ENCODE measurements around the gene IQCH. TPM values are rescaled to one million over a fixed set of nuclear protein-coding genes. Genes with fewer than 3 reads are reported as not detected.

The IQCH gene
- total RNA-seq, 3 donors from 2014 or later (not counting 1 experiment from before 2014, with no cell fraction given), result 0.78 to 1.4 (median 0.86) TPM

GRCh38 chr15:67384761-67385160 lies 130.2 kb downstream of the IQCH start:
- Mint-ChIP-seq H3K27ac (no peak overlapping the region), H3K27me3 (ENCODE audit: low read depth in 2 of 2) (peaks cover 7 to 24% of the 10 kb centered on the region in 2 donors), H3K4me3 (no peak overlapping the region), H3K4me1 (no peaks in the 10 kb centered on the region), H3K9me3 (no peaks in the 10 kb centered on the region), H3K36me3 (no peaks in the 10 kb centered on the region)
- intact Hi-C loops (cut with micrococcal nuclease), result no loop called here
- Histone ChIP-seq H3K27ac (ENCODE audit: low read length) (no peak overlapping the region), H3K27me3 (ENCODE audit: control insufficient read depth, insufficient read depth, low read length) (no peaks in the 10 kb centered on the region), H3K9me3 (ENCODE audit: control insufficient read depth, insufficient read depth, low read length) (no peaks in the 10 kb centered on the region), H3K36me3 (ENCODE audit: control insufficient read depth, insufficient read depth, low read length) (no peaks in the 10 kb centered on the region), H3K4me1 (ENCODE audit: control insufficient read depth, insufficient read depth, low read length) (no peaks in the 10 kb centered on the region), H3K4me3 (ENCODE audit: low read length) (no peak overlapping the region)
- no peak for ATAC-seq
- DNase-seq, result no peak
- TF ChIP-seq CTCF (IDR thresholded peaks at IDR 0.05), result no peak
- WGBS (ENCODE audit: insufficient coverage), result 91% methylated on average over 4 of the region's 4 CpGs

GRCh38 chr15:67385971-67386370 lies 131.4 kb downstream of the IQCH start:
- Mint-ChIP-seq H3K36me3 (no peaks in the 10 kb centered on the region), H3K9me3 (no peaks in the 10 kb centered on the region), H3K27ac (no peak overlapping the region), H3K4me1 (no peaks in the 10 kb centered on the region), H3K4me3 (no peak overlapping the region), H3K27me3 (ENCODE audit: low read depth in 2 of 2) (peaks cover 7 to 13% of the 10 kb centered on the region in 2 donors)
- no CpG with 5 or more reads among the region's 1 CpG for WGBS (ENCODE audit: insufficient coverage)
- Histone ChIP-seq H3K36me3 (ENCODE audit: control insufficient read depth, insufficient read depth, low read length) (no peaks in the 10 kb centered on the region), H3K9me3 (ENCODE audit: control insufficient read depth, insufficient read depth, low read length) (no peaks in the 10 kb centered on the region), H3K4me3 (ENCODE audit: low read length) (no peak overlapping the region), H3K4me1 (ENCODE audit: control insufficient read depth, insufficient read depth, low read length) (no peaks in the 10 kb centered on the region), H3K27me3 (ENCODE audit: control insufficient read depth, insufficient read depth, low read length) (no peaks in the 10 kb centered on the region), H3K27ac (ENCODE audit: low read length) (no peak overlapping the region)
- TF ChIP-seq CTCF (IDR thresholded peaks at IDR 0.05), result no peak
- ATAC-seq, result no peak
- DNase-seq, result no peak
- intact Hi-C loops (cut with micrococcal nuclease), result no loop called here

- WGBS (ENCODE audit: insufficient coverage), result 100% methylated on average over 1 of the region's 2 CpGs
- no peaks in the 10 kb centered on the region for H3K4me1 Mint-ChIP-seq
- H3K9me3 Mint-ChIP-seq, result no peaks in the 10 kb centered on the region
- H3K27ac Mint-ChIP-seq, result no peak overlapping the region
- intact Hi-C loops (cut with micrococcal nuclease), result no loop called here
- Histone ChIP-seq H3K27ac (ENCODE audit: low read length) (no peak overlapping the region), H3K36me3 (ENCODE audit: control insufficient read depth, insufficient read depth, low read length) (no peaks in the 10 kb centered on the region), H3K9me3 (ENCODE audit: control insufficient read depth, insufficient read depth, low read length) (no peaks in the 10 kb centered on the region), H3K27me3 (ENCODE audit: control insufficient read depth, insufficient read depth, low read length) (no peaks in the 10 kb centered on the region), H3K4me3 (ENCODE audit: low read length) (no peak overlapping the region), H3K4me1 (ENCODE audit: control insufficient read depth, insufficient read depth, low read length) (no peaks in the 10 kb centered on the region)
- peaks cover 7 to 19% of the 10 kb centered on the region in 2 donors for H3K27me3 Mint-ChIP-seq (ENCODE audit: low read depth in 2 of 2)
- TF ChIP-seq CTCF (IDR thresholded peaks at IDR 0.05), result no peak
- no peak overlapping the region for H3K4me3 Mint-ChIP-seq
- no peaks in the 10 kb centered on the region for H3K36me3 Mint-ChIP-seq
- DNase-seq (no peak), ATAC-seq (no peak)
Observed at GRCh38 chr15:67386947-67387346, 132.4 kb downstream of the IQCH start.

GRCh38 chr15:67389975-67390374 lies 135.4 kb downstream of the IQCH start:
- Mint-ChIP-seq H3K4me1 (no peaks in the 10 kb centered on the region), H3K27ac (no peak overlapping the region), H3K9me3 (no peaks in the 10 kb centered on the region), H3K27me3 (ENCODE audit: low read depth in 2 of 2) (peaks cover 7 to 24% of the 10 kb centered on the region in 2 donors), H3K4me3 (no peak overlapping the region), H3K36me3 (no peaks in the 10 kb centered on the region)
- no peak for TF ChIP-seq CTCF (IDR thresholded peaks at IDR 0.05)
- H3K36me3 ChIP-seq (ENCODE audit: control insufficient read depth, insufficient read depth, low read length), result no peaks in the 10 kb centered on the region
- ATAC-seq (no peak), DNase-seq (no peak)
- no peak overlapping the region for H3K4me3 ChIP-seq (ENCODE audit: low read length)
- no peak overlapping the region for H3K27ac ChIP-seq (ENCODE audit: low read length)
- no peaks in the 10 kb centered on the region for H3K4me1 ChIP-seq (ENCODE audit: control insufficient read depth, insufficient read depth, low read length)
- H3K27me3 ChIP-seq (ENCODE audit: control insufficient read depth, insufficient read depth, low read length), result no peaks in the 10 kb centered on the region
- no CpG with 5 or more reads among the region's 1 CpG for WGBS (ENCODE audit: insufficient coverage)
- H3K9me3 ChIP-seq (ENCODE audit: control insufficient read depth, insufficient read depth, low read length), result no peaks in the 10 kb centered on the region
- intact Hi-C loops (cut with micrococcal nuclease), result no loop called here
